ENCODE data around the gene TRIM27.

DNA sequence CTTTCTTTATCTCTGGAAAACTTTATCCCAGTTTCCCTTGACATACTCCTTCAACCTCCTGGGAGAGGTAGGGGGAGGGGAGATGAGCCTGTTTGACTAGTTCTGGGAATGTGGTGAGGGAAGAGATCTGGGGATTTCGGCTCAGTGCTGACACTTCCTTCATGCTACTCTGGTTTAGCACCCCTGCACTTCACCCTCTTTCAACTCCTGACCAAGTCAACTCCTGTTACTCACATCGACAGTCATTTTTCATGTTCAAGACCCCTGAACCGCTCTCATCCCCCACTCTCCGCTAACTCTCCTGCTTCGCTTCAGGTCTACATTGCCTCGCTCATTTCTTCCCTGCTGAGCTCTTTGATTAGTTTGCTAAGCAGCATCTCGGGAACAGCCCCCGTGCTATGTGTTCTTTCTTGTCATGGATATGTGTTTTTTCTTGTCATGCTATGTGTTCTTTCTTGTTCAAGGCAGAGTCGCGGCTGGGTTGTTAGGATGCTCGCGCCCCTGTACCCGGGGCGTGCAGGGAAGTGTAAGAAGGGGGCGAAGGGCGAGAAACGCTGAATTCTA lies 16.6 kb upstream of the TRIM27 start:
- TF ChIP-seq ZC3H10 (CRISPR knock-in tag; IDR thresholded peaks at IDR 0.05) = no peak
- TF ChIP-seq, protein P1, sequence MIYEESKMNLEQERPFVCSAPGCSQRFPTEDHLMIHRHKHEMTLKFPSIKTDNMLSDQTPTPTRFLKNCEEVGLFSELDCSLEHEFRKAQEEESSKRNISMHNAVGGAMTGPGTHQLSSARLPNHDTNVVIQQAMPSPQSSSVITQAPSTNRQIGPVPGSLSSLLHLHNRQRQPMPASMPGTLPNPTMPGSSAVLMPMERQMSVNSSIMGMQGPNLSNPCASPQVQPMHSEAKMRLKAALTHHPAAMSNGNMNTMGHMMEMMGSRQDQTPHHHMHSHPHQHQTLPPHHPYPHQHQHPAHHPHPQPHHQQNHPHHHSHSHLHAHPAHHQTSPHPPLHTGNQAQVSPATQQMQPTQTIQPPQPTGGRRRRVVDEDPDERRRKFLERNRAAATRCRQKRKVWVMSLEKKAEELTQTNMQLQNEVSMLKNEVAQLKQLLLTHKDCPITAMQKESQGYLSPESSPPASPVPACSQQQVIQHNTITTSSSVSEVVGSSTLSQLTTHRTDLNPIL (CRISPR knock-in tag; IDR thresholded peaks at IDR 0.05; ENCODE audit: low read depth) = no peak
- TF ChIP-seq OSR1 (CRISPR knock-in tag; IDR thresholded peaks at IDR 0.05) = no peak
- no peak for TF ChIP-seq PATZ1 (CRISPR knock-in tag; IDR thresholded peaks at IDR 0.05; ENCODE audit: borderline replicate concordance)
- TF ChIP-seq, protein P2, sequence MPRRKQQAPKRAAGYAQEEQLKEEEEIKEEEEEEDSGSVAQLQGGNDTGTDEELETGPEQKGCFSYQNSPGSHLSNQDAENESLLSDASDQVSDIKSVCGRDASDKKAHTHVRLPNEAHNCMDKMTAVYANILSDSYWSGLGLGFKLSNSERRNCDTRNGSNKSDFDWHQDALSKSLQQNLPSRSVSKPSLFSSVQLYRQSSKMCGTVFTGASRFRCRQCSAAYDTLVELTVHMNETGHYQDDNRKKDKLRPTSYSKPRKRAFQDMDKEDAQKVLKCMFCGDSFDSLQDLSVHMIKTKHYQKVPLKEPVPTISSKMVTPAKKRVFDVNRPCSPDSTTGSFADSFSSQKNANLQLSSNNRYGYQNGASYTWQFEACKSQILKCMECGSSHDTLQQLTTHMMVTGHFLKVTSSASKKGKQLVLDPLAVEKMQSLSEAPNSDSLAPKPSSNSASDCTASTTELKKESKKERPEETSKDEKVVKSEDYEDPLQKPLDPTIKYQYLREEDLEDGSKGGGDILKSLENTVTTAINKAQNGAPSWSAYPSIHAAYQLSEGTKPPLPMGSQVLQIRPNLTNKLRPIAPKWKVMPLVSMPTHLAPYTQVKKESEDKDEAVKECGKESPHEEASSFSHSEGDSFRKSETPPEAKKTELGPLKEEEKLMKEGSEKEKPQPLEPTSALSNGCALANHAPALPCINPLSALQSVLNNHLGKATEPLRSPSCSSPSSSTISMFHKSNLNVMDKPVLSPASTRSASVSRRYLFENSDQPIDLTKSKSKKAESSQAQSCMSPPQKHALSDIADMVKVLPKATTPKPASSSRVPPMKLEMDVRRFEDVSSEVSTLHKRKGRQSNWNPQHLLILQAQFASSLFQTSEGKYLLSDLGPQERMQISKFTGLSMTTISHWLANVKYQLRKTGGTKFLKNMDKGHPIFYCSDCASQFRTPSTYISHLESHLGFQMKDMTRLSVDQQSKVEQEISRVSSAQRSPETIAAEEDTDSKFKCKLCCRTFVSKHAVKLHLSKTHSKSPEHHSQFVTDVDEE (CRISPR knock-in tag; IDR thresholded peaks at IDR 0.05) = no peak
- no peak for TF ChIP-seq GLIS3 (CRISPR knock-in tag; IDR thresholded peaks at IDR 0.05)
- TF ChIP-seq ISL1 (CRISPR knock-in tag; IDR thresholded peaks at IDR 0.05) = no peak
- no peak for TF ChIP-seq ZFP3 (CRISPR knock-in tag; IDR thresholded peaks at IDR 0.05)
- TF ChIP-seq ZNF8 (CRISPR knock-in tag; IDR thresholded peaks at IDR 0.05) = no peak
- TF ChIP-seq POU6F1 (CRISPR knock-in tag; IDR thresholded peaks at IDR 0.05; ENCODE audit: borderline replicate concordance, low read depth) = no peak
- TF ChIP-seq PPARA (CRISPR knock-in tag; IDR thresholded peaks at IDR 0.05; ENCODE audit: borderline replicate concordance) = no peak
- no peak for TF ChIP-seq ZNF70 (CRISPR knock-in tag; IDR thresholded peaks at IDR 0.05)
